GM12878 (cell line): ENCODE results near the gene MDN1. TPM values are rescaled to one million over a fixed set of nuclear protein-coding genes. Genes with fewer than 3 reads are reported as not detected.

Experiments used
- ATAC-seq: fragments of 200-7000 bp; cut with Tn5 transposase; 3 replicates; pipeline ENCODE4 v1.9.1; 2020; ENCODE audit warnings: mild to moderate bottlenecking, moderate library complexity
- BruUV-seq: library from RNA; stranded (reverse); fragments of 400-500 nt; replicated peaks from 2 replicates; lab custom pipeline; 2021; lab: Mats Ljungman, UMichigan
- CTCF ChIA-PET: fragments of 300-600 bp; sonication (Branson Sonifier 250); formaldehyde crosslinking; extraction: SDS; loops from one replicate; lab custom pipeline; 2021; ENCODE audit warnings: inconsistent platforms; lab: Yijun Ruan, JAX
- POLR2A ChIA-PET: fragments of 350-600 bp; formaldehyde crosslinking; extraction: SDS; loops from one replicate; lab custom pipeline; 2021; ENCODE audit warnings: inconsistent platforms; lab: Charles Lee
- RAD21 ChIA-PET: fragments of 300-600 bp; sonication (Branson Sonifier 250); formaldehyde crosslinking; loops from one replicate; lab custom pipeline; 2023; ENCODE audit warnings: antibody characterized with exemption; ENCODE audit not compliant: unreplicated experiment; lab: Charles Lee
- SMC1A ChIA-PET: fragments of 300-600 bp; sonication (Branson Sonifier 250); formaldehyde crosslinking; loops from one replicate; lab custom pipeline; 2023; ENCODE audit not compliant: unreplicated experiment, uncharacterized antibody; lab: Charles Lee
- DNase-seq: peaks from one replicate; pipeline ENCODE4 v3.0.0-alpha.2; 2011; ENCODE audit warnings: low read depth, low spot score
- FAIRE-seq: peaks from 3 replicates; lab custom pipeline; 2011; peaks lifted over from hg19 to GRCh38; lab: Jason Lieb, UNC
- H2AFZ ChIP-seq: 2 replicates; pipeline ENCODE4 v1.6.0; 2011; ENCODE audit warnings: low read depth, low read length, control low read depth; ENCODE audit not compliant: control insufficient read depth
- H3K27ac ChIP-seq: 2 replicates; pipeline ENCODE4 v1.5.1; 2011; ENCODE audit warnings: control low read depth; ENCODE audit not compliant: control insufficient read depth, insufficient read depth
- H3K27me3 ChIP-seq, 2 experiments: replicated peaks in 1 of 2; 2 replicates each; pipeline versions ENCODE4 v1.6.0 to v1.6.1; 2011; ENCODE audit warnings: low read length in 1 of 2; ENCODE audit not compliant: control insufficient read depth in 2 of 2, insufficient read depth in 2 of 2
- H3K36me3 ChIP-seq, 2 experiments: 2 replicates each; pipeline ENCODE4 v1.5.1; 2011; ENCODE audit warnings: low read length in 1 of 2; ENCODE audit not compliant: control insufficient read depth in 2 of 2, insufficient read depth in 2 of 2
- H3K4me1 ChIP-seq: 2 replicates; pipeline ENCODE4 v1.6.1; 2011; ENCODE audit warnings: mild to moderate bottlenecking, low read length, moderate library complexity, mixed read lengths; ENCODE audit not compliant: control insufficient read depth, insufficient read depth
- H3K4me2 ChIP-seq: 2 replicates; pipeline ENCODE4 v1.6.0; 2011; ENCODE audit warnings: control low read depth; ENCODE audit not compliant: control insufficient read depth, insufficient read depth
- H3K4me3 ChIP-seq: fragments of 200-600 bp; sonication (generic); 2 replicates; pipeline ENCODE4 v1.5.1; 2016
- H3K79me2 ChIP-seq: 2 replicates; pipeline ENCODE4 v1.6.0; 2011; ENCODE audit warnings: low read length; ENCODE audit not compliant: control insufficient read depth, insufficient read depth
- H3K9ac ChIP-seq: 2 replicates; pipeline ENCODE4 v1.8.0; 2011; ENCODE audit warnings: low read length, control low read depth, mixed read lengths; ENCODE audit not compliant: control insufficient read depth, insufficient read depth
- H3K9me3 ChIP-seq: replicated peaks from 3 replicates; pipeline ENCODE4 v1.5.1; 2011; ENCODE audit warnings: mild to moderate bottlenecking, low read length; ENCODE audit not compliant: control insufficient read depth, insufficient read depth
- H4K20me1 ChIP-seq: 2 replicates; pipeline ENCODE4 v1.6.0; 2011; ENCODE audit not compliant: control insufficient read depth, insufficient read depth
- E2F4 ChIP-seq: IDR thresholded peaks from 2 replicates; pipeline ENCODE4 v1.6.1; 2012; ENCODE audit warnings: low read depth, low read length, improper control_type of control experiment
- ETV6 ChIP-seq, 2 experiments: fragments of 450-650 bp in 1 of 2; IDR thresholded peaks in 1 of 2; conservative IDR thresholded peaks in 1 of 2; 2 replicates each; pipeline ENCODE4 v1.6.1; 2014; ENCODE audit warnings: antibody characterized with exemption in 1 of 2, borderline replicate concordance in 1 of 2, low read depth in 1 of 2, mild to moderate bottlenecking in 1 of 2, moderate library complexity in 1 of 2
- EZH2 ChIP-seq: IDR thresholded peaks from 2 replicates; pipeline ENCODE4 v1.6.1; 2012; ENCODE audit warnings: low read depth, mild to moderate bottlenecking, control low read depth, inconsistent platforms, low read length, borderline replicate concordance; ENCODE audit not compliant: control insufficient read depth
- FOXK2 ChIP-seq: fragments of 450-650 bp; IDR thresholded peaks from 2 replicates; pipeline ENCODE4 v1.6.1; 2017; ENCODE audit warnings: mild to moderate bottlenecking, moderate library complexity
- KAT2A ChIP-seq: conservative IDR thresholded peaks from 2 replicates; pipeline ENCODE4 v1.6.1; 2011; ENCODE audit warnings: low read depth, low read length; ENCODE audit not compliant: control insufficient read depth
- LARP7 ChIP-seq: fragments of 450-650 bp; IDR thresholded peaks from 2 replicates; pipeline ENCODE4 v1.6.1; 2017; ENCODE audit warnings: mild to moderate bottlenecking
- POU2F2 ChIP-seq: IDR thresholded peaks from 3 replicates; pipeline ENCODE4 v1.6.1; 2011; ENCODE audit warnings: low read depth, mild to moderate bottlenecking, low read length, borderline replicate concordance
- SMARCA5 ChIP-seq: fragments of 450-650 bp; IDR thresholded peaks from 2 replicates; pipeline ENCODE4 v1.6.1; 2017; ENCODE audit warnings: mild to moderate bottlenecking
- SMC3 ChIP-seq: IDR thresholded peaks from 2 replicates; pipeline ENCODE4 v1.6.1; 2011; ENCODE audit warnings: low read length, improper control_type of control experiment, borderline replicate concordance
- TBL1XR1 ChIP-seq: IDR thresholded peaks from 2 replicates; pipeline ENCODE4 v1.6.1; 2012; ENCODE audit warnings: low read depth, low read length, improper control_type of control experiment
- ZBTB11 ChIP-seq: fragments of 450-650 bp; formaldehyde crosslinking; IDR thresholded peaks from 2 replicates; pipeline ENCODE4 v1.5.0; 2022; ENCODE audit warnings: mild to moderate bottlenecking, missing genetic modification characterization
- ZNF384 ChIP-seq: IDR thresholded peaks from 2 replicates; pipeline ENCODE4 v1.6.1; 2012; ENCODE audit warnings: low read depth, mild to moderate bottlenecking, low read length, improper control_type of control experiment, borderline replicate concordance
- WGBS: methylation state at CpG from one replicate; pipeline ENCODE4 v1.1.6; 2016; ENCODE audit warnings: low lambda C conversion rate; ENCODE audit not compliant: insufficient replicate concordance, insufficient coverage; ENCODE audit errors: missing lambda C conversion rate; 5-methylcytosine and 5-hydroxymethylcytosine counted together
- in situ Hi-C: fragments of 300-500 bp; cut with MboI; formaldehyde crosslinking; loops from 9 replicates; pipeline ENCODE4 v1.14.3; 2018; ENCODE audit warnings: mixed read lengths
- intact Hi-C: fragments of 100-400 bp; cut with micrococcal nuclease; formaldehyde crosslinking; loops from one replicate; pipeline ENCODE4 v1.14.2; 2022; ENCODE audit not compliant: unreplicated experiment
- polyA plus RNA-seq, 11 experiments: library from polyadenylated mRNA; depleted of rRNA in 4 of 11; unstranded in 6 of 11; stranded (reverse) in 5 of 11; fragments of >200 nt; fragmentation: Nextera tagmentation in 4 of 11; fragmentation: Illumina TruSeq in 1 of 11; extraction: Ambion mirVana in 4 of 11; extraction: Trizol in 1 of 11; gene quantifications; 1 replicate in 1 of 11; 2 replicates in 10 of 11; pipeline versions ENCODE4 v1.2.1 to v1.2.3, GENCODE V29; 2011 to 2016; ENCODE audit warnings: inconsistent platforms in 2 of 11, missing spikeins in 2 of 11, low read depth in 1 of 11
- total RNA-seq, 4 experiments: library from RNA; depleted of rRNA in 3 of 4; stranded (reverse); fragments of >200 nt in 3 of 4; fragmentation: Illumina TruSeq in 1 of 4; extraction: Trizol in 1 of 4; gene quantifications; 2 replicates each; pipeline versions ENCODE4 v1.2.1 to v1.2.3, GENCODE V29; 2013 to 2021

Gene MDN1
- total and polyA plus RNA-seq, 10 of the 15 experiments (the other 5 are each of a cell fraction or from before 2014, with no cell fraction given), result 14.3 to 50.1 (median 22.1) TPM

DNA sequence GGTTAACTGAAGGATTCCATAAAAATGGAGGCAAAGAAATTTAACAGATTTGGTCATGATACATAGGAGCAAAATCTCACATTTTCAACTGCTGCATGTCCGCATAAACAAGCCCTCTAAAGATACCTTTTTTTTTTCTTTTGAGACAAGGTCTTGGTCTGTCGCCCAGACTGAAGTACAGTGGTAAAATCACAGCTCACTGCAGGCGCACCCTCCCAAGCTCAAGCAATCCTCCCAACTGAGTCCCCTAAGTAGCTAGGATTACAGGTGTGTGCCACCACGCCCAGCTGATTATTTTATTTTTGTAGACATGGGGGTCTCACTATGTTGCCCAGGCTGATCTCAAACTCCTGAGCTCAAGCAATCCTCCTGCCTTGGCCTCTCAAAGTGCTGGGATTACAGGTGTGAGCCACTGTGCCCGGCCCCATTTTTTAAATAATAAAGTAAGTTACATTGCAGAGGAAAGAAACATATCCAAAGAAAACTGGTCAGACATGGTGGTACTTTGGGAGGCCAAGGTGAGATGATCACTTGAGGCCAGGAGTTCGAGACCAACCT, 13.7 kb downstream of the MDN1 start:
- Histone ChIP-seq H4K20me1 (no peaks in the 10 kb centered on the region), H3K4me1 (no peaks in the 10 kb centered on the region), H2AFZ (no peak overlapping the region), H3K27ac (no peak overlapping the region), H3K27me3 (no peaks in the 10 kb centered on the region), H3K4me3 (no peak overlapping the region), H3K9me3 (no peaks in the 10 kb centered on the region), H3K79me2 (peaks cover 25% of the 10 kb centered on the region), H3K4me2 (no peak overlapping the region), H3K36me3 (no peaks in the 10 kb centered on the region; a peak in 2 of 4 replicates), H3K9ac (no peak overlapping the region)
- ChIA-PET CTCF (interaction anchor here (1.0 to 1.2 kb wide), 2 partner anchors 8 to 14 kb away, joined by 3 read pairs; partner anchors contain the start of gene MDN1), RAD21 (no interaction called here), POLR2A (interaction anchor here (0.9 kb wide), 1 partner anchor 11 kb away, joined by 3 read pairs; no protein-coding TSS in a partner anchor), SMC1A (interaction anchor here (1.6 kb wide), 1 partner anchor 13 kb away, joined by 4 read pairs; no protein-coding TSS in a partner anchor)
- BruUV-seq, result no TSS peak
- TF ChIP-seq E2F4, result no peak
- TF ChIP-seq ZNF384, result no peak
- no peak for TF ChIP-seq KAT2A
- no peak for TF ChIP-seq POU2F2
- TF ChIP-seq SMARCA5, result no peak
- TF ChIP-seq TBL1XR1, result no peak
- no peak for TF ChIP-seq SMC3
- TF ChIP-seq LARP7, result no peak
- TF ChIP-seq ZBTB11, result no peak
- no peak for TF ChIP-seq FOXK2
- TF ChIP-seq EZH2, result no peak
- TF ChIP-seq ETV6 (conservative IDR thresholded peaks at IDR 0.05 in 1 of 2, IDR thresholded peaks at IDR 0.05 in 1 of 2; ENCODE audit: borderline replicate concordance in 1 of 2, low read depth in 1 of 2), result no peak
- no peak for ATAC-seq
- no peak for FAIRE-seq
- in situ Hi-C loops (no loop called here), intact Hi-C loops (no loop called here)
- 95% methylated on average over 6 of the region's 6 CpGs for WGBS
- no peak for DNase-seq
